ENCODE measurements around the gene ZNF189. TPM values are rescaled to one million over a fixed set of nuclear protein-coding genes. Genes with fewer than 3 reads are reported as not detected.

ZNF189 gene
- total RNA-seq, 1 experiment from 2014 or later: 17.4 TPM

- no peaks in the 10 kb centered on the region for H3K27me3 Mint-ChIP-seq (ENCODE audit: insufficient read depth, unreplicated experiment)
- TF ChIP-seq, protein P1, sequence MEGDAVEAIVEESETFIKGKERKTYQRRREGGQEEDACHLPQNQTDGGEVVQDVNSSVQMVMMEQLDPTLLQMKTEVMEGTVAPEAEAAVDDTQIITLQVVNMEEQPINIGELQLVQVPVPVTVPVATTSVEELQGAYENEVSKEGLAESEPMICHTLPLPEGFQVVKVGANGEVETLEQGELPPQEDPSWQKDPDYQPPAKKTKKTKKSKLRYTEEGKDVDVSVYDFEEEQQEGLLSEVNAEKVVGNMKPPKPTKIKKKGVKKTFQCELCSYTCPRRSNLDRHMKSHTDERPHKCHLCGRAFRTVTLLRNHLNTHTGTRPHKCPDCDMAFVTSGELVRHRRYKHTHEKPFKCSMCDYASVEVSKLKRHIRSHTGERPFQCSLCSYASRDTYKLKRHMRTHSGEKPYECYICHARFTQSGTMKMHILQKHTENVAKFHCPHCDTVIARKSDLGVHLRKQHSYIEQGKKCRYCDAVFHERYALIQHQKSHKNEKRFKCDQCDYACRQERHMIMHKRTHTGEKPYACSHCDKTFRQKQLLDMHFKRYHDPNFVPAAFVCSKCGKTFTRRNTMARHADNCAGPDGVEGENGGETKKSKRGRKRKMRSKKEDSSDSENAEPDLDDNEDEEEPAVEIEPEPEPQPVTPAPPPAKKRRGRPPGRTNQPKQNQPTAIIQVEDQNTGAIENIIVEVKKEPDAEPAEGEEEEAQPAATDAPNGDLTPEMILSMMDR (IDR thresholded peaks at IDR 0.05; ENCODE audit: unreplicated experiment): no peak
- POLR2A ChIA-PET: interaction anchor here (0.5 to 2.9 kb wide), 8 partner anchors 9 to 796 kb away, joined by 3 to 37 read pairs (median 12); partner anchors contain the start of gene RNF20
- peak overlapping the region; percentile 97 for H3K4me3 Mint-ChIP-seq (ENCODE audit: unreplicated experiment)
- intact Hi-C loops (cut with micrococcal nuclease): loop anchor here (2.0 kb wide), 1 partner anchor 51 kb away; no protein-coding TSS in a partner anchor
- CTCF ChIA-PET: interaction anchor here (2.5 kb wide), 1 partner anchor 9 kb away, joined by 14 read pairs; no protein-coding TSS in a partner anchor
- peaks cover 35% of the 10 kb centered on the region for H3K36me3 Mint-ChIP-seq (ENCODE audit: insufficient read depth, unreplicated experiment)
- H3K4me1 Mint-ChIP-seq (ENCODE audit: insufficient read depth, unreplicated experiment): peaks cover 39% of the 10 kb centered on the region
- DNase-seq (ENCODE audit: unreplicated experiment): no peak
- peaks cover 36% of the 10 kb centered on the region for H3K9me3 Mint-ChIP-seq (ENCODE audit: unreplicated experiment)
- BruUV-seq (replicated peaks): no TSS peak
- peak overlapping the region; percentile 99 for H3K27ac Mint-ChIP-seq (ENCODE audit: low read depth, unreplicated experiment)
These were observed 944 bp upstream of the ZNF189 start for GRCh38 chr9:101397746-101398067.

DNA sequence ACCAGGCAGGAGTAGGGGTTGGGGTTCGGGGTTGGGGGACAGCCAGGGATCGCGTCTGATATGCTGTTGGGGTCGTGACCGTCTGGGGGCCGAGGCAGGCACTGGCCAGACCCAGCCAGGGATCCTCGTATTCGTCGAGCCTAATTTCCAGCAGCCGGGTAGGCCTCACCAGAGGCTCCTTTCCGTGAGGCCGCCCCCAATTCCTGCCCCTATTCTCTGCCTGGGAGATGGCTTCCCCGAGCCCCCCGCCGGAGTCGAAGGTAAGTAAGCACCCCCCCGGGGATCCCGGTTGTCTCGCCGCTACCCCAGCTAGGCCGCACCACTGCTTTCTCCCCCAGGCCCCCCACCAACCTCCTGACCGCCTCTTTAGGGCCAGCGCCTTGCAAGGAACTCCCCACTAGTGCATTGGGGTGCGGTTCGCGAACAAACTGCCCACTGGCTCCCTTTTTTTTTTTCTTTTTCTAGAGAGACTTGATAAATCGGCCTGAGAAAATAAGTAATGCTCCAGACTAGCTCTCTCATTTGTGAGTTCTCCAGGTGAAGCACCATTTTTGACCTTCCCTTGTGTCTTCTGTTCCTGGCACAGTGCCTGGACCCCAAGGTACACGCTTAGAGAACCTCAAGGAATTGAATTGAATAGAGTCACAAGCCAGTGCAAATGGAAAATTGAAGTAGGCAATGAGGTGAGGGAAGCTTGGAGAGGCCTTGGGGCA lies 435 bp downstream of the ZNF189 start:
- Mint-ChIP-seq H3K27me3 (ENCODE audit: insufficient read depth, unreplicated experiment) (no peaks in the 10 kb centered on the region), H3K9me3 (ENCODE audit: unreplicated experiment) (peaks cover 46% of the 10 kb centered on the region), H3K4me1 (ENCODE audit: insufficient read depth, unreplicated experiment) (peaks cover 39% of the 10 kb centered on the region), H3K27ac (ENCODE audit: low read depth, unreplicated experiment) (peak overlapping the region; percentile 99), H3K36me3 (ENCODE audit: insufficient read depth, unreplicated experiment) (peaks cover 49% of the 10 kb centered on the region), H3K4me3 (ENCODE audit: unreplicated experiment) (peak overlapping the region; percentile 97)
- TF ChIP-seq, protein P1 (IDR thresholded peaks at IDR 0.05; ENCODE audit: unreplicated experiment): no peak
- ChIA-PET POLR2A (interaction anchor here (0.5 to 2.9 kb wide), 18 partner anchors 10 to 1301 kb away, joined by 3 to 37 read pairs (median 4); partner anchors contain the start of genes ERP44 and RNF20), CTCF (interaction anchor here (1.3 to 2.5 kb wide), 2 partner anchors 9 to 11 kb away, joined by 4 to 14 read pairs; no protein-coding TSS in a partner anchor)
- TSS peak; percentile 23 for BruUV-seq (replicated peaks)
- DNase-seq (ENCODE audit: unreplicated experiment): no peak
- intact Hi-C loops (cut with micrococcal nuclease): loop anchor here (2.0 kb wide), 1 partner anchor 50 kb away; no protein-coding TSS in a partner anchor

GRCh38 chr9:101399643-101399970 lies 956 bp downstream of the ZNF189 start:
- no TSS peak for BruUV-seq (replicated peaks)
- POLR2A ChIA-PET: interaction anchor here (0.6 to 2.9 kb wide), 9 partner anchors 9 to 616 kb away, joined by 3 to 37 read pairs (median 5); no protein-coding TSS in a partner anchor
- TF ChIP-seq, protein P1 (IDR thresholded peaks at IDR 0.05; ENCODE audit: unreplicated experiment): no peak
- Mint-ChIP-seq H3K4me1 (ENCODE audit: insufficient read depth, unreplicated experiment) (peaks cover 39% of the 10 kb centered on the region), H3K4me3 (ENCODE audit: unreplicated experiment) (peak overlapping the region; percentile 97), H3K36me3 (ENCODE audit: insufficient read depth, unreplicated experiment) (peaks cover 54% of the 10 kb centered on the region), H3K27ac (ENCODE audit: low read depth, unreplicated experiment) (peak overlapping the region; percentile 99), H3K27me3 (ENCODE audit: insufficient read depth, unreplicated experiment) (no peaks in the 10 kb centered on the region), H3K9me3 (ENCODE audit: unreplicated experiment) (peaks cover 43% of the 10 kb centered on the region)
- CTCF ChIA-PET: interaction anchor here (1.3 to 2.5 kb wide), 2 partner anchors 9 to 11 kb away, joined by 4 to 14 read pairs; no protein-coding TSS in a partner anchor
- no peak for DNase-seq (ENCODE audit: unreplicated experiment)
- intact Hi-C loops (cut with micrococcal nuclease): loop anchor here (2.0 kb wide), 1 partner anchor 49 kb away; no protein-coding TSS in a partner anchor

- intact Hi-C loops (cut with micrococcal nuclease): no loop called here
- DNase-seq (ENCODE audit: unreplicated experiment): no peak
- ChIA-PET POLR2A (interaction anchor here (1.0 to 2.9 kb wide), 4 partner anchors 9 to 17 kb away, joined by 3 to 37 read pairs (median 19); no protein-coding TSS in a partner anchor), CTCF (interaction anchor here (1.3 kb wide), 1 partner anchor 8 kb away, joined by 4 read pairs; no protein-coding TSS in a partner anchor)
- H3K36me3 Mint-ChIP-seq (ENCODE audit: insufficient read depth, unreplicated experiment): peaks cover 60% of the 10 kb centered on the region
- H3K27ac Mint-ChIP-seq (ENCODE audit: low read depth, unreplicated experiment): no peak overlapping the region
- TF ChIP-seq, protein P1 (IDR thresholded peaks at IDR 0.05; ENCODE audit: unreplicated experiment): no peak
- H3K4me1 Mint-ChIP-seq (ENCODE audit: insufficient read depth, unreplicated experiment): peaks cover 39% of the 10 kb centered on the region
- no TSS peak for BruUV-seq (replicated peaks)
- peaks cover 43% of the 10 kb centered on the region for H3K9me3 Mint-ChIP-seq (ENCODE audit: unreplicated experiment)
- H3K4me3 Mint-ChIP-seq (ENCODE audit: unreplicated experiment): peak overlapping the region; percentile 97
- no peaks in the 10 kb centered on the region for H3K27me3 Mint-ChIP-seq (ENCODE audit: insufficient read depth, unreplicated experiment)
These were observed 1.5 kb downstream of the ZNF189 start for GRCh38 chr9:101400120-101400519.
